OCI-LY1 (cell line): ENCODE measurements around the gene REXO1.

Source experiments
- H2AFZ ChIP-seq: fragments of 200-600 bp; sonication (generic), shearing (Covaris generic); 2 replicates; pipeline ENCODE4 v1.6.0; 2014; ENCODE audit warnings: antibody characterized with exemption, mild to moderate bottlenecking, low read length
- H3F3A ChIP-seq: fragments of 200-600 bp; sonication (generic), shearing (Covaris generic); 2 replicates; pipeline ENCODE4 v1.6.0; 2014; ENCODE audit warnings: mild to moderate bottlenecking, antibody characterized with exemption, low read length, moderate library complexity; ENCODE audit not compliant: insufficient read depth
- H3K27ac ChIP-seq: fragments of 200-600 bp; sonication (generic); 2 replicates; pipeline ENCODE4 v1.5.1; 2014; ENCODE audit warnings: low read length, mixed run types, mild to moderate bottlenecking, low read depth; ENCODE audit not compliant: poor library complexity, severe bottlenecking
- H3K27me3 ChIP-seq: fragments of 200-600 bp; sonication (generic); 2 replicates; pipeline ENCODE4 v1.6.0; 2014; ENCODE audit warnings: antibody characterized with exemption, mild to moderate bottlenecking, low read length, moderate library complexity; ENCODE audit not compliant: insufficient read depth
- H3K36me3 ChIP-seq: fragments of 200-600 bp; sonication (generic); 2 replicates; pipeline ENCODE4 v1.6.1; 2014; ENCODE audit warnings: mild to moderate bottlenecking, antibody characterized with exemption, low read length, moderate library complexity, mixed read lengths; ENCODE audit not compliant: insufficient read depth
- H3K4me1 ChIP-seq: fragments of 200-600 bp; sonication (generic); 2 replicates; pipeline ENCODE4 v1.5.1; 2014; ENCODE audit warnings: mild to moderate bottlenecking, low read length, moderate library complexity; ENCODE audit not compliant: insufficient read depth, severe bottlenecking
- H3K4me2 ChIP-seq: fragments of 200-600 bp; sonication (generic), shearing (Covaris generic); 2 replicates; pipeline ENCODE4 v1.6.1; 2014; ENCODE audit warnings: low read length
- H3K4me3 ChIP-seq: fragments of 200-600 bp; sonication (generic); 2 replicates; pipeline ENCODE4 v1.5.1; 2014; ENCODE audit warnings: low read length, low read depth, mild to moderate bottlenecking, mixed read lengths; ENCODE audit not compliant: poor library complexity, severe bottlenecking
- H3K79me2 ChIP-seq: fragments of 200-600 bp; shearing (Covaris generic); 2 replicates; pipeline ENCODE4 v1.6.1; 2016; ENCODE audit warnings: mixed run types, low read length, mixed read lengths; ENCODE audit not compliant: insufficient read depth
- H3K9ac ChIP-seq: fragments of 200-600 bp; sonication (generic), shearing (Covaris generic); 2 replicates; pipeline ENCODE4 v1.6.1; 2014; ENCODE audit warnings: mild to moderate bottlenecking, low read length, mixed read lengths
- H3K9me2 ChIP-seq: fragments of 200-600 bp; sonication (generic), shearing (Covaris generic); 2 replicates; pipeline ENCODE4 v1.6.1; 2014; ENCODE audit warnings: low read depth, mild to moderate bottlenecking, low read length, mixed read lengths
- H3K9me3 ChIP-seq: fragments of 200-600 bp; shearing (Covaris generic); 2 replicates; pipeline ENCODE4 v1.6.1; 2014; ENCODE audit warnings: low read length, mixed read lengths
- H4K20me1 ChIP-seq: fragments of 200-600 bp; sonication (generic), shearing (Covaris generic); 2 replicates; pipeline ENCODE4 v1.6.0; 2016; ENCODE audit warnings: mild to moderate bottlenecking, low read length; ENCODE audit not compliant: insufficient read depth
- CTCF ChIP-seq: fragments of 200-600 bp; sonication (generic), shearing (Covaris generic); IDR thresholded peaks from 2 replicates; pipeline ENCODE4 v1.5.1; 2017; ENCODE audit warnings: mild to moderate bottlenecking, antibody characterized with exemption, low read length, moderate library complexity, mixed read lengths
- EZH2 ChIP-seq: fragments of 200-600 bp; sonication (generic), shearing (Covaris generic); IDR thresholded peaks from 2 replicates; pipeline ENCODE4 v1.8.0; 2017; ENCODE audit warnings: borderline replicate concordance, mixed run types, mild to moderate bottlenecking, antibody characterized with exemption, low read length, moderate library complexity, mixed read lengths

Gene REXO1

GRCh38 chr19:1812426-1813191, 35.7 kb downstream of the REXO1 start:
- Histone ChIP-seq H3K4me3 (peak overlapping the region; percentile 58), H3K9ac (peak overlapping the region; percentile 51), H3K27ac (peak overlapping the region; percentile 65), H3K27me3 (0 out of 2 replicates have a peak, but pooled peaks cover 3% of the 10 kb centered on the region), H3F3A (no peaks in the 10 kb centered on the region), H3K4me2 (peak overlapping the region; percentile 79), H3K9me3 (no peaks in the 10 kb centered on the region), H3K36me3 (peaks cover 26% of the 10 kb centered on the region), H2AFZ (no peak overlapping the region), H4K20me1 (no peaks in the 10 kb centered on the region), H3K79me2 (no peaks in the 10 kb centered on the region), H3K9me2 (no peaks in the 10 kb centered on the region), H3K4me1 (peaks cover 14% of the 10 kb centered on the region)
- TF ChIP-seq EZH2 (no peak), CTCF (peak; percentile 96)

DNA sequence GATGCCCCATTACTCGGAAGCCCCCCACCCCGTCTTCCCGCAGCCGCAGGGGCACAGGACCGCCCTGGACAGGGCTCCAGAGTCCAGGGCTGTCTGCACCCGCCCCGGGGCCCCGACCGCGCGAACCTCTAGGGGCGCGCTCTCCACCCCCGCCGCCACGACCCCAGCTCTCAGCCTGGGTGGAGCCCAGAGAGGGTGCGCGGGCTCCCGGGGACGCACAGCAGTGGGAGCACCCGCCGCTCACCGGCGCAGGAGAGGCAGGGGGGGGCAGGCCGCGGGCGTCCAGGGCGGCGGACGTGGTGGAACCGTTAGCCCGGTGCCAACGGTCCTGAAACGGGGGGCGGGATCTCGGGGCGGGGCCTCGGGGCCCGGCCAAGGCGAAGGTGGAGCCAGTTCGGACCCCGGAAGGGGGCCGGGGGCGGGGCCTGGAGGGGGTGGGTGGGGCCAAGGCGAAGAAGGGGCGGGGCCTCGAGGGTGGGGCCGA, 36.3 kb downstream of the REXO1 start, which contains the start of gene ATP8B3:
Gene ATP8B3, minus strand, starts transcription at position 335 of the 484 bp plus-strand sequence. CDS start 540 bp downstream, outside the sequence.
- H3K27ac ChIP-seq = peak within 1 kb of the TSS; percentile 65
- H3K4me2 ChIP-seq = peak within 1 kb of the TSS; percentile 79
- H3K79me2 ChIP-seq = no peaks in the 10 kb centered on the region
- H3K27me3 ChIP-seq = peaks cover 7% of the 10 kb centered on the region; the same call in 1 of the 2 replicates
- peak within 1 kb of the TSS; percentile 53 for H3K9ac ChIP-seq
- H3K4me1 ChIP-seq = peaks cover 14% of the 10 kb centered on the region
- H3K9me2 ChIP-seq = no peaks in the 10 kb centered on the region
- H3K36me3 ChIP-seq = peaks cover 20% of the 10 kb centered on the region
- H2AFZ ChIP-seq = no peak within 1 kb of the TSS
- no peaks in the 10 kb centered on the region for H3F3A ChIP-seq
- H3K9me3 ChIP-seq = no peaks in the 10 kb centered on the region
- peak within 1 kb of the TSS; percentile 58 for H3K4me3 ChIP-seq
- TF ChIP-seq CTCF = peak; percentile 50
- no peak for TF ChIP-seq EZH2
- no peaks in the 10 kb centered on the region for H4K20me1 ChIP-seq

GRCh38 chr19:1811472-1811894, 36.8 kb downstream of the REXO1 start:
- H3K27ac ChIP-seq = no peak overlapping the region
- no peaks in the 10 kb centered on the region for H3K9me2 ChIP-seq
- H3K79me2 ChIP-seq = no peaks in the 10 kb centered on the region
- H3K4me1 ChIP-seq = peaks cover 14% of the 10 kb centered on the region
- H3K9me3 ChIP-seq = no peaks in the 10 kb centered on the region
- H3K4me3 ChIP-seq = peak overlapping the region; percentile 58
- H2AFZ ChIP-seq = no peak overlapping the region
- H3F3A ChIP-seq = no peaks in the 10 kb centered on the region
- peak overlapping the region; percentile 59 for H3K4me2 ChIP-seq
- H3K36me3 ChIP-seq = peaks cover 16% of the 10 kb centered on the region
- no peak for TF ChIP-seq CTCF
- no peak for TF ChIP-seq EZH2
- H3K27me3 ChIP-seq = peaks cover 7% of the 10 kb centered on the region; the same call in 1 of the 2 replicates
- H4K20me1 ChIP-seq = no peaks in the 10 kb centered on the region
- H3K9ac ChIP-seq = peak overlapping the region; percentile 53; the same call in 1 of the 2 replicates
